Psoas muscle (tissue), 8 donors: ENCODE results near the gene GRAMD1B. TPM values are rescaled to one million over a fixed set of nuclear protein-coding genes. Genes with fewer than 3 reads are reported as not detected.
A peak's percentile ranks its signal among the peaks of the same experiment; 100 is the strongest.
"Not testable (repeated sequence)": the region's sequence is repeated elsewhere in the genome, so short reads cannot be mapped to it uniquely, and the experiment has no call there.

ENCODE experiments used
- ATAC-seq, 4 donors: fragments of 200-7000 bp; cut with Tn5 transposase; one replicate each; pipeline ENCODE4 v1.9.1; 2020; ENCODE audit warnings: moderate library complexity in 3 of 4, mild to moderate bottlenecking in 2 of 4
- DNase-seq, 2 donors: peaks; one replicate each; pipeline ENCODE4 v3.0.0-alpha.2; 2020
- H3K27ac ChIP-seq: fragments of 200-600 bp; one replicate; pipeline ENCODE4 v1.8.0; 2022
- H3K27me3 ChIP-seq, 3 donors: fragments of 200-600 bp in 1 of 3; one replicate each; pipeline versions ENCODE4 v1.6.1 to v1.8.0; 2013 to 2022; ENCODE audit warnings: low read length in 2 of 3, mild to moderate bottlenecking in 2 of 3, moderate library complexity in 1 of 3; ENCODE audit not compliant: insufficient read depth in 3 of 3
- H3K36me3 ChIP-seq, 2 donors: fragments of 200-600 bp in 1 of 2; one replicate each; pipeline versions ENCODE4 v1.6.1 to v1.8.0; 2013 to 2022; ENCODE audit warnings: low read depth in 1 of 2, mild to moderate bottlenecking in 1 of 2, moderate library complexity in 1 of 2; ENCODE audit not compliant: insufficient read depth in 1 of 2
- H3K4me1 ChIP-seq: fragments of 200-600 bp; one replicate; pipeline ENCODE4 v1.8.0; 2022
- H3K4me3 ChIP-seq: fragments of 200-600 bp; one replicate; pipeline ENCODE4 v1.8.0; 2022; ENCODE audit warnings: mild to moderate bottlenecking
- H3K9me3 ChIP-seq: fragments of 200-600 bp; one replicate; pipeline ENCODE4 v1.8.0; 2022
- CTCF ChIP-seq: fragments of 200-600 bp; IDR thresholded peaks from one replicate; pipeline ENCODE4 v1.8.0; 2022; ENCODE audit warnings: antibody characterized with exemption
- WGBS, 3 donors: extraction: QIAGEN DNeasy Blood & Tissue Kit; methylation state at CpG; one replicate each; pipeline versions ENCODE4 v1.1.6 to v1.1.7; 2013; 5-methylcytosine and 5-hydroxymethylcytosine counted together
- intact Hi-C, 2 donors: fragments of 100-400 bp; cut with DNase I; formaldehyde crosslinking; loops; one replicate each; pipeline versions ENCODE4 v1.11.0 to v1.14.2; 2022
- polyA plus RNA-seq, 3 donors: library from polyadenylated mRNA; stranded (reverse); fragments of 200-250 nt; gene quantifications; one replicate each; pipeline ENCODE4 v1.2.3, GENCODE V29; 2013
- total RNA-seq, 4 donors: library from RNA; stranded (reverse); fragmentation: NEBNext Ultra II Directional in 2 of 4; extraction: Animal tissue kit (Norgen Biotek cat#: 25700) in 2 of 4; gene quantifications; one replicate each; pipeline versions ENCODE4 v1.2.1 to v1.2.4, GENCODE V29; 2021 to 2023
- donor health status: healthy with polysubstance abuse.
- donor health status: DM: no; HTN: no; CAD: no; lungs with moderate emphysema.
- donor health status: Bipolar disorder and iron deficiency.
- donor health status: healthy.
- donor health status: DM: yes; HTN: yes; CAD: no.
- donor health status: DM: no; HTN: no; CAD: no.
- donor health status: DM: no; HTN: no; CAD: no.
- donor health status: DM: yes; HTN: yes; CAD: no.

GRAMD1B gene
- total and polyA plus RNA-seq, 7 donors: 0.67 to 24.0 (median 6.8) TPM

- no peak for DNase-seq
- Histone ChIP-seq H3K9me3 (no peaks in the 10 kb centered on the region), H3K4me3 (no peak overlapping the region), H3K36me3 (no peaks in the 10 kb centered on the region), H3K4me1 (peaks cover 6% of the 10 kb centered on the region), H3K27ac (no peak overlapping the region), H3K27me3 (no peaks in the 10 kb centered on the region)
- 70 to 86% (median 71%) methylated on average over 8 of the region's 8 CpGs for WGBS, 3 donors
- no peak for TF ChIP-seq CTCF
- ATAC-seq: no peak
- intact Hi-C loops: no loop called here
Measured at GRCh38 chr11:123457187-123457770, 27.2 kb downstream of the GRAMD1B start.

GRCh38 chr11:123458501-123458900 is 28.4 kb downstream of the GRAMD1B start:
- no peak for ATAC-seq
- TF ChIP-seq CTCF: no peak
- Histone ChIP-seq H3K27me3 (no peaks in the 10 kb centered on the region), H3K4me3 (no peak overlapping the region), H3K9me3 (no peaks in the 10 kb centered on the region), H3K4me1 (peaks cover 6% of the 10 kb centered on the region), H3K36me3 (no peaks in the 10 kb centered on the region), H3K27ac (no peak overlapping the region)
- intact Hi-C loops: no loop called here
- DNase-seq: no peak
- 90 to 96% (median 90%) methylated on average over 2 of the region's 2 CpGs for WGBS, 3 donors

GRCh38 chr11:123460012-123460700 is 30.1 kb downstream of the GRAMD1B start:
- Histone ChIP-seq H3K4me1 (peaks cover 6% of the 10 kb centered on the region), H3K4me3 (no peak overlapping the region), H3K36me3 (no peaks in the 10 kb centered on the region), H3K27me3 (no peaks in the 10 kb centered on the region), H3K9me3 (no peaks in the 10 kb centered on the region), H3K27ac (no peak overlapping the region)
- intact Hi-C loops: no loop called here
- WGBS, 3 donors: 42 to 60% (median 51%) methylated on average over 7 of the region's 7 CpGs
- no peak for ATAC-seq
- DNase-seq: no peak
- TF ChIP-seq CTCF: no peak

- DNase-seq (peak; percentile 74 to 89), ATAC-seq (peak; percentile 87 to 97 (median 94))
- no peaks in the 10 kb centered on the region for H3K9me3 ChIP-seq
- WGBS, 3 donors: 18 to 26% (median 21%) methylated on average over 4 of the region's 4 CpGs
- intact Hi-C loops: no loop called here
- no peaks in the 10 kb centered on the region for H3K36me3 ChIP-seq
- peak overlapping the region; percentile 50 for H3K27ac ChIP-seq
- H3K27me3 ChIP-seq: no peaks in the 10 kb centered on the region
- peak; percentile 17 for TF ChIP-seq CTCF
- no peak overlapping the region for H3K4me3 ChIP-seq
- peaks cover 6% of the 10 kb centered on the region for H3K4me1 ChIP-seq
Measured at GRCh38 chr11:123461164-123461563, 31.1 kb downstream of the GRAMD1B start.

GRCh38 chr11:123465667-123466066 is 35.6 kb downstream of the GRAMD1B start:
- H3K27me3 ChIP-seq, H3K27ac ChIP-seq, H3K4me1 ChIP-seq, H3K9me3 ChIP-seq, ATAC-seq, intact Hi-C loops, H3K36me3 ChIP-seq, DNase-seq, H3K4me3 ChIP-seq: not testable (repeated sequence)
- 89 to 96% (median 92%) methylated on average over 8 of the region's 8 CpGs for WGBS, 3 donors

GRCh38 chr11:123466172-123466571 is 36.1 kb downstream of the GRAMD1B start:
- H3K4me3 ChIP-seq, H3K36me3 ChIP-seq, H3K27me3 ChIP-seq, H3K27ac ChIP-seq, DNase-seq, intact Hi-C loops, H3K4me1 ChIP-seq, H3K9me3 ChIP-seq, ATAC-seq: not testable (repeated sequence)
- 80 to 94% (median 92%) methylated on average over 1 of the region's 1 CpG for WGBS, 3 donors
